ENCODE results near the gene FAXC.

DNA sequence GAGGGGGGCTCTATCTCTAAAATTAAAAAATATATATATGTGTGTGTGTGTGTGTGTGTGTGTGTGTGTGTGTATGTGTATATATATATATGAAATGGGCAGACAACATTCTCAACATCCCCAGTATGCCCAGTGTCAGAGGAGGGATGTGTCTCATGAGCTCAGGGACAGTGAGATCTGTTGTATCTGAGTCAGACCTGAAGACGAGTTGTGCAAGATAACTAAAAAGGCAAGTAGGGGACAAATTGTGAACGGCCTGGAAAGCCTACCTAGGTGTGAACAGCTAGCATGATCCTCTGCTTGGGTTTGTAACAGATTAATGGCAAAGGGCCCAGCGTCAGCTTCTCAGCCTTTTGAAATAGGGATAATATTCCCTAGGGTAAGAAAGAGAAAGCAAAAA lies 124.3 kb downstream of the FAXC start:
- TF ChIP-seq SMC3 (IDR thresholded peaks at IDR 0.05; ENCODE audit: low read depth, low read length): no peak
- TF ChIP-seq EP300 (IDR thresholded peaks at IDR 0.05; ENCODE audit: borderline replicate concordance in 1 of 2, low read depth in 1 of 2, low read length in 1 of 2): no peak
- no peak for TF ChIP-seq RAD21 (IDR thresholded peaks at IDR 0.05; ENCODE audit: low read length)
- TF ChIP-seq, protein P1, sequence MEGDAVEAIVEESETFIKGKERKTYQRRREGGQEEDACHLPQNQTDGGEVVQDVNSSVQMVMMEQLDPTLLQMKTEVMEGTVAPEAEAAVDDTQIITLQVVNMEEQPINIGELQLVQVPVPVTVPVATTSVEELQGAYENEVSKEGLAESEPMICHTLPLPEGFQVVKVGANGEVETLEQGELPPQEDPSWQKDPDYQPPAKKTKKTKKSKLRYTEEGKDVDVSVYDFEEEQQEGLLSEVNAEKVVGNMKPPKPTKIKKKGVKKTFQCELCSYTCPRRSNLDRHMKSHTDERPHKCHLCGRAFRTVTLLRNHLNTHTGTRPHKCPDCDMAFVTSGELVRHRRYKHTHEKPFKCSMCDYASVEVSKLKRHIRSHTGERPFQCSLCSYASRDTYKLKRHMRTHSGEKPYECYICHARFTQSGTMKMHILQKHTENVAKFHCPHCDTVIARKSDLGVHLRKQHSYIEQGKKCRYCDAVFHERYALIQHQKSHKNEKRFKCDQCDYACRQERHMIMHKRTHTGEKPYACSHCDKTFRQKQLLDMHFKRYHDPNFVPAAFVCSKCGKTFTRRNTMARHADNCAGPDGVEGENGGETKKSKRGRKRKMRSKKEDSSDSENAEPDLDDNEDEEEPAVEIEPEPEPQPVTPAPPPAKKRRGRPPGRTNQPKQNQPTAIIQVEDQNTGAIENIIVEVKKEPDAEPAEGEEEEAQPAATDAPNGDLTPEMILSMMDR (IDR thresholded peaks at IDR 0.05): no peak

Data from SK-N-SH (cell line).